ENCODE data around the gene SDR42E1. TPM values are rescaled to one million over a fixed set of nuclear protein-coding genes. Genes with fewer than 3 reads are reported as not detected.

SDR42E1 gene
- total and polyA plus RNA-seq, 2 of the 4 experiments (the other 2 are of a cell fraction): 0.44 to 0.72 TPM

GRCh38 chr16:81945665-81946064 lies 65.6 kb downstream of the SDR42E1 start:
- POLR2A ChIA-PET (ENCODE audit: unreplicated experiment): no interaction called here
- TF ChIP-seq RAD21 (IDR thresholded peaks at IDR 0.05; ENCODE audit: low read length) (no peak), ELK1 (IDR thresholded peaks at IDR 0.05; ENCODE audit: borderline replicate concordance, low read depth, low read length) (no peak), CHD1 (IDR thresholded peaks at IDR 0.05; ENCODE audit: low read depth, low read length) (no peak), CTCF (conservative IDR thresholded peaks at IDR 0.05; ENCODE audit: low read depth, low read length) (no peak), MXI1 (IDR thresholded peaks at IDR 0.05; ENCODE audit: borderline replicate concordance, low read depth, low read length) (no peak), USF2 (IDR thresholded peaks at IDR 0.05; ENCODE audit: low read depth, low read length) (no peak), MAZ (IDR thresholded peaks at IDR 0.05; ENCODE audit: borderline replicate concordance, low read depth, low read length) (no peak), SMC3 (IDR thresholded peaks at IDR 0.05; ENCODE audit: low read depth, low read length) (no peak), BHLHE40 (IDR thresholded peaks at IDR 0.05; ENCODE audit: low read depth, low read length) (no peak), MAFK (IDR thresholded peaks at IDR 0.05; ENCODE audit: low read depth, low read length) (no peak), CEBPB (IDR thresholded peaks at IDR 0.05; ENCODE audit: low read depth, low read length) (no peak), POLR2A (IDR thresholded peaks at IDR 0.05; ENCODE audit: low read depth, low read length) (no peak), RCOR1 (IDR thresholded peaks at IDR 0.05; ENCODE audit: insufficient replicate concordance, low read length) (no peak), RFX5 (IDR thresholded peaks at IDR 0.05; ENCODE audit: low read depth, low read length) (no peak)
- no peak overlapping the region for H3K14ac ChIP-seq (replicated peaks; ENCODE audit: low read depth, low read length)
- WGBS, 2 experiments (ENCODE audit: extremely low coverage in 2 of 2, insufficient read length in 1 of 2): no CpG with 5 or more reads among the region's 1 CpG
- H2AK5ac ChIP-seq (ENCODE audit: low read depth, low read length): no peak overlapping the region
- no peak overlapping the region for H3K9ac ChIP-seq (ENCODE audit: low read depth, low read length)
- H4K8ac ChIP-seq (ENCODE audit: low read depth in 2 of 2, low read length in 2 of 2): no peak overlapping the region
- H3K4me2 ChIP-seq (ENCODE audit: low read depth, low read length): no peak overlapping the region
- no peak overlapping the region for H2BK15ac ChIP-seq (ENCODE audit: low read depth, low read length)
- H2AFZ ChIP-seq (replicated peaks; ENCODE audit: low read length, poor library complexity): peak overlapping the region; percentile 5
- H3K79me1 ChIP-seq (ENCODE audit: low read depth in 1 of 2, low read length in 2 of 2): no peaks in the 10 kb centered on the region
- no peaks in the 10 kb centered on the region for H3K36me3 ChIP-seq (ENCODE audit: control insufficient read depth, insufficient read depth, low read length)
- no peak overlapping the region for H3K4me3 ChIP-seq (ENCODE audit: insufficient read depth, low read depth, low read length)
- H3K56ac ChIP-seq (ENCODE audit: extremely low read depth, insufficient read depth, low read length): no peak overlapping the region
- H3K27me3 ChIP-seq (ENCODE audit: control insufficient read depth, insufficient read depth, low read length): peaks cover 2% of the 10 kb centered on the region
- peak overlapping the region; percentile 41 for H2BK5ac ChIP-seq (ENCODE audit: low read depth, low read length, poor library complexity, severe bottlenecking)
- no peak overlapping the region for H2AK9ac ChIP-seq (replicated peaks; ENCODE audit: low read depth, low read length, poor library complexity)
- no TSS peak for BruUV-seq (replicated peaks)
- ATAC-seq (ENCODE audit: low read depth) (no peak), DNase-seq (peak; percentile 12)
- H3K4ac ChIP-seq (ENCODE audit: low read depth, low read length): no peak overlapping the region
- in situ Hi-C loops (cut with MboI; ENCODE audit: low sequenced_read_pairs) (no loop called here), intact Hi-C loops (cut with micrococcal nuclease) (no loop called here), dilution Hi-C loops (cut with HindIII; ENCODE audit: low sequenced_read_pairs, unreplicated experiment) (no loop called here)
- no peaks in the 10 kb centered on the region for H4K20me1 ChIP-seq (ENCODE audit: insufficient read depth, low read length)
- H3K9me1 ChIP-seq (ENCODE audit: insufficient read depth, low read length): no peaks in the 10 kb centered on the region
- H2BK20ac ChIP-seq (ENCODE audit: low read depth, low read length): no peak overlapping the region
- CTCF ChIA-PET: no interaction called here
- H3K23ac ChIP-seq (ENCODE audit: low read depth, low read length): no peak overlapping the region
- H3K4me1 ChIP-seq (ENCODE audit: control insufficient read depth, insufficient read depth, low read length): peaks cover 3% of the 10 kb centered on the region
- H2BK120ac ChIP-seq (ENCODE audit: low read depth, low read length): no peak overlapping the region
- no peak overlapping the region for H3K27ac ChIP-seq (ENCODE audit: insufficient read depth, low read length)
- H3K18ac ChIP-seq (ENCODE audit: low read depth, low read length): no peak overlapping the region
- no peak overlapping the region for H4K91ac ChIP-seq (ENCODE audit: insufficient read depth, low read depth, low read length)
- no peaks in the 10 kb centered on the region for H3K9me3 ChIP-seq (ENCODE audit: control insufficient read depth, insufficient read depth, low read length)
- H4K5ac ChIP-seq (ENCODE audit: low read depth, low read length): no peak overlapping the region
